Mammary epithelial cell (primary cell): ENCODE results near the gene DDX51.

Experiments used
- EZH2 ChIP-seq: IDR thresholded peaks from 2 replicates; pipeline ENCODE4 v1.6.1; 2012; ENCODE audit warnings: low read length, inconsistent platforms, borderline replicate concordance
- TF ChIP-seq, protein P1 (sequence below), 2 donors: IDR thresholded peaks in 1 of 2; conservative IDR thresholded peaks in 1 of 2; 2 replicates each; pipeline ENCODE4 v1.5.1; 2011 to 2012; ENCODE audit warnings: inconsistent platforms in 2 of 2, low read length in 2 of 2, mild to moderate bottlenecking in 2 of 2, control low read depth in 1 of 2, low read depth in 1 of 2; ENCODE audit not compliant: insufficient read depth in 1 of 2; ENCODE audit errors: extremely low read depth in 1 of 2

- TF ChIP-seq, protein P1, sequence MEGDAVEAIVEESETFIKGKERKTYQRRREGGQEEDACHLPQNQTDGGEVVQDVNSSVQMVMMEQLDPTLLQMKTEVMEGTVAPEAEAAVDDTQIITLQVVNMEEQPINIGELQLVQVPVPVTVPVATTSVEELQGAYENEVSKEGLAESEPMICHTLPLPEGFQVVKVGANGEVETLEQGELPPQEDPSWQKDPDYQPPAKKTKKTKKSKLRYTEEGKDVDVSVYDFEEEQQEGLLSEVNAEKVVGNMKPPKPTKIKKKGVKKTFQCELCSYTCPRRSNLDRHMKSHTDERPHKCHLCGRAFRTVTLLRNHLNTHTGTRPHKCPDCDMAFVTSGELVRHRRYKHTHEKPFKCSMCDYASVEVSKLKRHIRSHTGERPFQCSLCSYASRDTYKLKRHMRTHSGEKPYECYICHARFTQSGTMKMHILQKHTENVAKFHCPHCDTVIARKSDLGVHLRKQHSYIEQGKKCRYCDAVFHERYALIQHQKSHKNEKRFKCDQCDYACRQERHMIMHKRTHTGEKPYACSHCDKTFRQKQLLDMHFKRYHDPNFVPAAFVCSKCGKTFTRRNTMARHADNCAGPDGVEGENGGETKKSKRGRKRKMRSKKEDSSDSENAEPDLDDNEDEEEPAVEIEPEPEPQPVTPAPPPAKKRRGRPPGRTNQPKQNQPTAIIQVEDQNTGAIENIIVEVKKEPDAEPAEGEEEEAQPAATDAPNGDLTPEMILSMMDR (conservative IDR thresholded peaks at IDR 0.05 in 1 of 2, IDR thresholded peaks at IDR 0.05 in 1 of 2; ENCODE audit: extremely low read depth in 1 of 2, insufficient read depth in 1 of 2, low read depth in 1 of 2, low read length in 2 of 2) = no peak
- no peak for TF ChIP-seq EZH2
Observed at GRCh38 chr12:132140918-132141841, 2.9 kb downstream of the DDX51 start.
